Prostate gland (tissue), 2 donors: Measurements from ENCODE around the gene KRT77.

Source experiments
- CTCF ChIP-seq, 4 experiments: fragments of 200-600 bp in 2 of 4; fragments of 450-650 bp in 2 of 4; sonication (generic) in 2 of 4; IDR thresholded peaks; 1 replicate in 3 of 4; 2 replicates in 1 of 4; pipeline ENCODE4 v1.5.1; 2016 to 2019; ENCODE audit warnings: antibody characterized with exemption in 4 of 4, mild to moderate bottlenecking in 2 of 4, moderate library complexity in 2 of 4
- POLR2A ChIP-seq: fragments of 450-650 bp; IDR thresholded peaks from one replicate; pipeline ENCODE4 v1.6.1; 2016; ENCODE audit warnings: antibody characterized with exemption, mild to moderate bottlenecking

- TF ChIP-seq CTCF (IDR thresholded peaks at IDR 0.05) (no peak), POLR2A (no peak)
These were observed 54.3 kb downstream of the KRT77 start for GRCh38 chr12:52649066-52649465.
